ENCODE results near the gene C2orf72. TPM values are rescaled to one million over a fixed set of nuclear protein-coding genes. Genes with fewer than 3 reads are reported as not detected.

C2orf72 gene
- total RNA-seq, 2 donors from 2014 or later: 1.8 to 3.9 TPM

DNA sequence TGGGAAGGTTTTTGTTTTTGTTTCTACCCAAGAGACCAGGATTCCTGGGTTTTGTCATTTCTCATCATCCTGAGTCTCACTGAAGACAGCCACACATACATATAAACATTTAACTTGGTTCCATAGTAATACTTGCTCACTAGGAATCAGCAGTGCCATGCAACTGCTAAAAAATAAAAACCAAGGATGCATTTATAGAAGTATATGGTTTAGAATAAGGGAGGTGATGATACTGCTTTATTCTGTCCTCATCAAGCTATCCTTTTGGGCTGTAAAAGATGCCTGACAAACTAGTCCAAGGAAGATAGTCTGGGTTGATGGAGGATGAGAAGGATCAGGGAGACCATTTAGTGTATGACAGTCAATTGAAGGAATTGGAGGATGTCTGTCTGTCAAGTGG, 40.7 kb upstream of the C2orf72 start:
- no peaks in the 10 kb centered on the region for H3K36me3 ChIP-seq (ENCODE audit: control insufficient read depth, insufficient read depth, low read length)
- peaks cover 33% of the 10 kb centered on the region for H3K27me3 Mint-ChIP-seq (ENCODE audit: insufficient read depth)
- no peak overlapping the region for H3K27ac Mint-ChIP-seq
- TF ChIP-seq, protein P1, sequence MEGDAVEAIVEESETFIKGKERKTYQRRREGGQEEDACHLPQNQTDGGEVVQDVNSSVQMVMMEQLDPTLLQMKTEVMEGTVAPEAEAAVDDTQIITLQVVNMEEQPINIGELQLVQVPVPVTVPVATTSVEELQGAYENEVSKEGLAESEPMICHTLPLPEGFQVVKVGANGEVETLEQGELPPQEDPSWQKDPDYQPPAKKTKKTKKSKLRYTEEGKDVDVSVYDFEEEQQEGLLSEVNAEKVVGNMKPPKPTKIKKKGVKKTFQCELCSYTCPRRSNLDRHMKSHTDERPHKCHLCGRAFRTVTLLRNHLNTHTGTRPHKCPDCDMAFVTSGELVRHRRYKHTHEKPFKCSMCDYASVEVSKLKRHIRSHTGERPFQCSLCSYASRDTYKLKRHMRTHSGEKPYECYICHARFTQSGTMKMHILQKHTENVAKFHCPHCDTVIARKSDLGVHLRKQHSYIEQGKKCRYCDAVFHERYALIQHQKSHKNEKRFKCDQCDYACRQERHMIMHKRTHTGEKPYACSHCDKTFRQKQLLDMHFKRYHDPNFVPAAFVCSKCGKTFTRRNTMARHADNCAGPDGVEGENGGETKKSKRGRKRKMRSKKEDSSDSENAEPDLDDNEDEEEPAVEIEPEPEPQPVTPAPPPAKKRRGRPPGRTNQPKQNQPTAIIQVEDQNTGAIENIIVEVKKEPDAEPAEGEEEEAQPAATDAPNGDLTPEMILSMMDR (conservative IDR thresholded peaks at IDR 0.05): no peak
- H3K27me3 ChIP-seq (ENCODE audit: control insufficient read depth, insufficient read depth, low read length, poor library complexity, severe bottlenecking): peaks cover 7% of the 10 kb centered on the region
- H3K9me3 Mint-ChIP-seq: peaks cover 10% of the 10 kb centered on the region
- no peak overlapping the region for H3K9ac ChIP-seq (ENCODE audit: extremely low read depth, low read length, poor library complexity, severe bottlenecking)
- H3K4me3 ChIP-seq (ENCODE audit: low read length): no peak overlapping the region
- H3K4me1 ChIP-seq (ENCODE audit: control insufficient read depth, insufficient read depth, low read length): no peaks in the 10 kb centered on the region
- no peak overlapping the region for H3K27ac ChIP-seq (ENCODE audit: low read depth, low read length)
- no peaks in the 10 kb centered on the region for H3K4me1 Mint-ChIP-seq
- no peaks in the 10 kb centered on the region for H3K36me3 Mint-ChIP-seq (ENCODE audit: low read depth)
- no peak for DNase-seq
- peaks cover 4% of the 10 kb centered on the region for H3K9me3 ChIP-seq (ENCODE audit: control insufficient read depth, low read length)
- no peak overlapping the region for H3K4me3 Mint-ChIP-seq

DNA sequence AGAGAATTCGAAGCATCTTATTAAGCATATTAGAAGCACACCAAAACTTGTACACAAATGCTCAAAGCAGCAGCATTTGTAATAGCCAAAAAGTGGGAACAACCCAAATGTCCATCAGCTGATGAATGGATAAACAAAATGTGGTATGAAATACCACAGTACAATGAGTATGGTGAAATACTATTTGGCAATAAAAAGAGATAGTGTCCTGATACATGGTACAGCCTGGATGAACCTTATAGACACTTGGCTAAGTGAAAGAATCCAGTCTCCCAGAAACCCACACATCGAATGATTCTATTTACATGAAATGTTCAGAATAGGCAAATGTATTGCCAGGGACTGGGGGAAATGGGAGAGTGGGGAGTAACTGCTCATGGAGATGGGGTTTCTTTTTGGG, 38.4 kb upstream of the C2orf72 start:
- H3K9me3 Mint-ChIP-seq: peaks cover 10% of the 10 kb centered on the region
- H3K27me3 Mint-ChIP-seq (ENCODE audit: insufficient read depth): peaks cover 51% of the 10 kb centered on the region
- Histone ChIP-seq H3K27ac (ENCODE audit: low read depth, low read length) (no peak overlapping the region), H3K9ac (ENCODE audit: extremely low read depth, low read length, poor library complexity, severe bottlenecking) (no peak overlapping the region), H3K9me3 (ENCODE audit: control insufficient read depth, low read length) (peaks cover 4% of the 10 kb centered on the region), H3K36me3 (ENCODE audit: control insufficient read depth, insufficient read depth, low read length) (no peaks in the 10 kb centered on the region), H3K27me3 (ENCODE audit: control insufficient read depth, insufficient read depth, low read length, poor library complexity, severe bottlenecking) (peaks cover 25% of the 10 kb centered on the region), H3K4me1 (ENCODE audit: control insufficient read depth, insufficient read depth, low read length) (no peaks in the 10 kb centered on the region), H3K4me3 (ENCODE audit: low read length) (no peak overlapping the region)
- DNase-seq: no peak
- no peaks in the 10 kb centered on the region for H3K36me3 Mint-ChIP-seq (ENCODE audit: low read depth)
- TF ChIP-seq, protein P1 (conservative IDR thresholded peaks at IDR 0.05): no peak
- no peak overlapping the region for H3K4me3 Mint-ChIP-seq
- 80 to 95% methylated on average over 1 to 2 of the region's 2 CpGs for WGBS, 2 experiments (ENCODE audit: insufficient coverage in 1 of 2, insufficient read length in 1 of 2)
- H3K27ac Mint-ChIP-seq: no peak overlapping the region
- H3K4me1 Mint-ChIP-seq: no peaks in the 10 kb centered on the region

DNA sequence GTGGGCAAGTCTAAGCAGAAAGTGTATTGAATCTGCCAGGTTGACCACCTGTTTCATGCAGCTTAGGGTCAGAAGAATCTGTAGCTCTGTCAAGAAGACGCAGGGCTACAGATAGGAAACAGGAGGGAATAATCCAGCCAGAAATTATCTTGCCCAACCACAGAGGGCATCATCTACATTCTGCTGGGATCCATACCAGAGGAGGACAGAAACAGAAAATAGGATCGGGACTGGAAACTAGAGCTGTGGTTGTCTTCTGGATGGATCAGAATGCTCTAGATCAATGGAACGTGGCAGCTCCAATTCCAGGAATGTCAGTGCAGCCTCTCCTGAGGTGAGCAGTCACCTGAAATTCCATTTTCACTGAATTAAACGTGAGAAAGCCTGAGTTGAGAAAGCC, 37.8 kb upstream of the C2orf72 start:
- Histone ChIP-seq H3K27me3 (ENCODE audit: control insufficient read depth, insufficient read depth, low read length, poor library complexity, severe bottlenecking) (peaks cover 25% of the 10 kb centered on the region), H3K9ac (ENCODE audit: extremely low read depth, low read length, poor library complexity, severe bottlenecking) (no peak overlapping the region), H3K27ac (ENCODE audit: low read depth, low read length) (no peak overlapping the region), H3K4me1 (ENCODE audit: control insufficient read depth, insufficient read depth, low read length) (no peaks in the 10 kb centered on the region), H3K9me3 (ENCODE audit: control insufficient read depth, low read length) (peaks cover 4% of the 10 kb centered on the region), H3K36me3 (ENCODE audit: control insufficient read depth, insufficient read depth, low read length) (no peaks in the 10 kb centered on the region), H3K4me3 (ENCODE audit: low read length) (no peak overlapping the region)
- Mint-ChIP-seq H3K36me3 (ENCODE audit: low read depth) (no peaks in the 10 kb centered on the region), H3K27me3 (ENCODE audit: insufficient read depth) (peaks cover 54% of the 10 kb centered on the region), H3K4me3 (no peak overlapping the region), H3K27ac (no peak overlapping the region), H3K9me3 (peaks cover 10% of the 10 kb centered on the region), H3K4me1 (no peaks in the 10 kb centered on the region)
- 85 to 91% methylated on average over 4 of the region's 4 CpGs for WGBS, 2 experiments (ENCODE audit: insufficient coverage in 1 of 2, insufficient read length in 1 of 2)
- TF ChIP-seq, protein P1 (conservative IDR thresholded peaks at IDR 0.05): no peak
- no peak for DNase-seq

Data from endodermal cell (in vitro differentiated cells).